Stimulated activated CD8-positive, alpha-beta memory T cell treated with anti-CD3 and anti-CD28 coated beads, Interleukin-15, amount 100 ng/mL, for 24 hours (primary cell): Measurements from ENCODE around the gene NMRAL1.

Experiments
- DNase-seq: peaks from one replicate; pipeline ENCODE4 v3.0.0-alpha.2; 2020; ENCODE audit warnings: low read depth

NMRAL1 gene

GRCh38 chr16:4505356-4506147 lies 31.1 kb upstream of the NMRAL1 start:
- no peak for DNase-seq

GRCh38 chr16:4501071-4501478 lies 26.6 kb upstream of the NMRAL1 start:
- DNase-seq = no peak

GRCh38 chr16:4500272-4500671 lies 25.8 kb upstream of the NMRAL1 start:
- DNase-seq = no peak

DNA sequence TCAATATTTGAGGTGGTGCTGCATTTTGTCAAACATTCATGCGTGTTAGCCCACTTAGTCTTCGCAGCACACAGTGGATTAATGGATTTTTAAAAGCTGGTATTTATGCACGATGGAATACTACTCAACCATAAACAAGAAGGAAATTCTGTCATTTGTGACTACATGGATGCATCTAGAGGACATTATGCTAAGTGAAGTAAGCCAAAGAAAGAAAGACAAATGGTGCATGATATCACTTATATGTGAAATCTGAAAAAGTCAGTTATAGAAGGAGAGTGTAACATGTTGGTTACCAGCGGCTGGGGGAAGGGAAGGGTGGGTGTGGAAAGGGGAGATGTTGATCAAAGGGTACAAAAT lies 24.8 kb upstream of the NMRAL1 start:
- DNase-seq = no peak

DNA sequence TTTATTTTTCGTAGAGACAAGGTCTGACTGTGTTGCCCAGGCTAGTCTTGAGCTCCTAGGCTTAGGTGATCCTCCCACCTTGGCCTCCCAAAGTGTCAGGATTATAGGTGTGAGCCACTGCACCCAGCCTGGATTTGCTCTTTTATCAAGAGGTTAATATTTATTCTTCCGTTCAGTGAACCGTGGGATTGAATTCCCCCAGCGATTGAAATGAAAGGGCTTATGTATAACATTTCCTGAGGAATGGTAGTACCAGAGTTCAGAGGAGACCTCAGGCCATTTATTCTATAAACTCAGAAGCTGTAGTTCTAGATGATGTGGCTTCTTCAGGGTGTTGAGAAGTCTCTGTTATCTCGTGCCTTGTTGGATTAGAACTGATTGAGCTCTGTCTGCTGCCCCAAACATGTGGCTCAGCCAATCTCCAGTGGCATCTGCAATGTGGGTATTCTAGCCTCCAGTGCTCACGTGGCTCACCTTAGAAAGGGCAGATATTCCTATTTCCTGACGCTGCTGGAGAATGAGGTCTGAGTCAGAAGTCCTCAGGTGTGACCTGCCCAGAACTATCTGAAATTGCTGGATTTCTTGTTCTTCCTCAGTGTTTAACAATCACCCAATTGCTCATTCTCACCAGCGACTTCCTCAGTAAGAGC lies 24.2 kb upstream of the NMRAL1 start:
- DNase-seq = no peak

GRCh38 chr16:4496305-4496704 lies 21.9 kb upstream of the NMRAL1 start:
- DNase-seq = no peak

GRCh38 chr16:4495766-4496165 lies 21.3 kb upstream of the NMRAL1 start:
- DNase-seq = no peak

- DNase-seq = no peak
Measured at GRCh38 chr16:4494746-4495490, 20.5 kb upstream of the NMRAL1 start.

DNA sequence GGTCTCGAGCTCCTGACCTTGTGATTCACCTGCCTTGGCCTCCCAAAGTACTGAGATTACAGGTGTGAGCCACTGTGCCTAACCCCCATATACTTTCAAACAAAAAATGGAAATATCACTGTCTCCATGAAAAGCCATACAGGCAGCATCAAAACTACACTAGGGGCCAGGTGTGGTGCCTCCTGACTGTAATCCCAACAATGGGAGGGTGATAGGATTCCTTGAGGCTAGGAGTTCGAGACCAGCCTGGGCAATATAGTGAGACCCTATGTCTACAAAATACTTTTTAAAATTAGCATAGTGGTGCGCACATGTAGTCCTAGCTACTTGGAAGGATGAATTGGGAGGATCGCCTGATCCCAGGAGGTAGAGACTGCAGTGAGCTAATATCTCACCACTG lies 17.5 kb upstream of the NMRAL1 start:
- no peak for DNase-seq

DNA sequence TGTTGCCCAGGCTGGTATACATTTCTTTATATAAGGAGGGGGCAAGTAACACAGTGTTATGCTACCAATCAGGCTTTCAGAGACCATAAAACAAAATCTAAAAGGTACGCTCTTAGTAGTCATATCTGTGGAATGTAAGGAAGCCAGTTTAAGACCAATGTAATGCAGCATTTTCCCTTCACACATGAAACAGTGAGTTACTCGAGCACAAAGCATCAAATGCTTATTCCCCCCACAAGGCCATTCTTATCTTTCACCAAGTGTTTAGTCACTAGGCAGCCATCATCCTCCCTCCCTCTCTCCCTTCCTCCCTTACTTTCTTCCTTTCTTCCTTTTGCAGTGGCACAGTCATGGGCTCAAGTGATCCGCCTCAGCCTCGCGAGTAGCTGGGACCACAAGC lies 14.6 kb upstream of the NMRAL1 start:
- no peak for DNase-seq

DNA sequence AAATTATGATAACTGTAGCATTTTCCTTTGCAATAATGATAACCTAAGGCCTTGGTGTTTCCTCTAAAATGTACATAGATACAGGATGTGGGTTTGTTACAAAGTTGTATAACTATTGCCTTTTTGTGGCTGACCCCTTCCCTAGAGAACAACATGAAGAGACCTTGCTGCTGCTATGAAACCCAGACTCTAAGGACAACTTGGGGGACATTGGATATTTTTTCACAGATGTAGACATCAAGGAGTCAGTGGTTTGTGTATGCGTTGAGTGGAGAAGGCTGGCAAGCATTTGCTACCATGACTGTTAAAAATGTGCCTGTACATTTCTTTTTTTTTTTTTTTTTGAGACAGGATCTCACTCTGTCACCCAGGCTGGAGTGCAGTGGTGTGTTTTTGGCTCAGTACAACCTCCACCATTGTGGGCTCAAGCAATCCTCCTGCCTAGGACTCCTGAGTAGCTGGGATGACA lies 14.1 kb upstream of the NMRAL1 start:
- DNase-seq = no peak

DNA sequence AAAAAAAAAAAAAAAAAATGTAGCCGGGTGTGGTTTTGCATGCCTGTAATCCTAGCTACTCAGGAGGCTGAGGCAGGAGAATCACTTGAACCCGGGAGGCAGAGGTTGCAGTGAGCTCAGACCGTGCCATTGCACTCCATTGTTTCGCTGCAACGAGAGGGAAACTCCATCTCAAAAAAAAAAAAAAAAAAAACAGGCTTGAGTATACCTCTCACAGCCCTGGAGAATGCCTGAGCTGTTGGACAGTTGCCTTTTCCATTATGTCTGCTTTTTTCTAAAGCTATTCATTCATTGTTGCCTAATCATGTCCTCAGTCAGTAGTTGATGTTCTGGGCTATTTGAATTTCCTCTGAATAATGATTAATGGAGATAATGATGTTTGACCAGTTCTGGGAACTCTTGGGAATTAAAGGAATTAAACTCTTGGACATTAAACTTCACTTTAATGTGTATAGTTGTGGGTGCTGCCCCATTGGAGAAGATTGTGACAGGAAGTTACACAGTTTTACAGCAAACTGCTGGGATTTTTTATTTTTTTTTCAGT lies 13.6 kb upstream of the NMRAL1 start:
- DNase-seq = no peak

- DNase-seq = no peak
Measured at GRCh38 chr16:4486126-4486893, 11.9 kb upstream of the NMRAL1 start.

- no peak for DNase-seq
Measured at GRCh38 chr16:4481963-4482362, 7.5 kb upstream of the NMRAL1 start.

DNA sequence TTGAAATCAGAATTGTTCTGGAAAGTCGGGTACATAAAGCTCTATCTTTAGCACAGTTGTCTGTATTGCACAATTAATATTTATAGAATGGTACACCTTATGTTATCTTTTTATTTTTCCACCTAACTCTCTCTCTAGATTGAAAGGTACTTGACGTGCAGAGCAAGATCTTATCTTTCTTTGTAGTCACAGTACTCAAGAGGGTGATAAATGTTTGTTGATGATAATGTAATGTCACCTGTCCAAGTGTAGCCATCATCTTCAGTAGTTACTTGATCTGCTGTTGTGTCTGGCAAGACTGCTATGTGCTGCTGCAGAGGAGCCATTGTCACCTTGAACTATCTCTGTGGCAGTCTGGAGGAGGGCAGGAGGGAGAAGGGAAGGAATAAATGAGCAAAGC lies 7.1 kb upstream of the NMRAL1 start:
- no peak for DNase-seq

- no peak for DNase-seq
Measured at GRCh38 chr16:4477966-4478365, 3.5 kb upstream of the NMRAL1 start.

- DNase-seq = peak; percentile 93
Measured at GRCh38 chr16:4475880-4476788, 1.7 kb upstream of the NMRAL1 start, which contains the start of gene HMOX2. Gene HMOX2, plus strand, starts transcription at chr16:4476398. Its CDS starts 29,127 bp downstream, at chr16:4505525.

DNA sequence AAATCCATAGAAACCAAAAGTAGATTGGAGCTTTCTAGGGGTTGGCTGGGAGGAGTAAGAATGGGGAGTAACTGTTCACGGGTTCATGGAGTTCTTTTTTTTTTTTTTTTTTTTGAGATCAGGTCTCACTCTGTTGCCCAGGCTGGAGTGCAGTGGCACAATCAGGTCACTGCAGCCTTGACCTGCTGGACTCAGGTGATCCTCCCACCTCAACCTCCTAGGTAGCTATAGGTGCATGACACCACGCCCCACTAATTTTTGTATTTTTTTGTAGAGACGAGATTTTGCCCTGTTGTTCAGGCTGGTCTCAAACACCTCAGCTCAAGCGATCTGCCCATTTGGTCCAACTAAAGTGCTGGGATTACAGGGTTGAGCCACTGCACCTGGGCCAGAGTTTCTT lies 1.5 kb downstream of the NMRAL1 start:
- no peak for DNase-seq

DNA sequence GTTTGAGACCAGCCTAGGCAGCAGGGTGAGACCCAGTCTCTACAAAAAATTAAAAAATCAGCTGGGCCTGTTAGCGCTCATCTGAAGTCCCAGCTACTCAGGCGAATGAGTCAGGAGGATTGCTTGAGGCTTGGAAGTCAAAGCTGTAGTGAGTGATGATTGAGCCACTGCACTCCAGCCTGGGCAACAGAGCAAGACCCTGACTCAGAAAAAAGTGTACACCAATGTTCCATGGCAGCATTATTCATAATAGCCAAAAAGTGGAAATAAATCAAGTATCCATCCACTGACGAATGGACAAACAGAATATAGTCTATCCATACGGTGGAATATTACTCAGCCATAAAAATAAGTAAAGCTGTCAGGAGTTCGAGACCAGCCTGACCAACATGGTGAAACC lies 2.6 kb downstream of the NMRAL1 start:
- no peak for DNase-seq

DNA sequence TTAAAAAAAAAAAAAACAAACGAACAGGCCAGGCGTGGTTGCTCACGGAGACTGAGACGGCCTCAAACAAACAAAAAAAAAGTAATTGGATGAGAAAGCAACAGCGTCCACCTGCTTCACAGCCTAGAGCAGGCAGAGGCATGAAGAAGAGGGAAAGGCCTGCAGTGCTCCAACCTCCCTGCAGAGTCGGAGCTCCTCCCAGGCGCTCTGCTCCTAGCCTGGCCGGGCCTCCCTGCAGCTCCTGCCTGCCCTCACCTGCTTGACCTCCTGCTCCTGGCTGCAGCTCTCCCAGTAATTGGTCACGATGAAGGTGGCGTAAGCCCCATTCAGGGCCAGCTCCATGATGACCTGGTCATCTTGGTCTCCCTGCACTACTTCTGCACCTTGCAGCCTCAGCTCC lies 5.5 kb downstream of the NMRAL1 start:
- no peak for DNase-seq

- no peak for DNase-seq
Measured at GRCh38 chr16:4467916-4468315, 6.5 kb downstream of the NMRAL1 start.
